H1 (cell line): ENCODE results near the gene EML4. TPM values are rescaled to one million over a fixed set of nuclear protein-coding genes. Genes with fewer than 3 reads are reported as not detected.

Experiments used
- CTCF ChIA-PET: fragments of 300-600 bp; sonication (Branson Sonifier 250); formaldehyde crosslinking; loops from one replicate; lab custom pipeline; 2021; ENCODE audit not compliant: partially characterized antibody; lab: Charles Lee
- POLR2A ChIA-PET: fragments of 300-600 bp; sonication (Branson Sonifier 250); formaldehyde crosslinking; loops from one replicate; lab custom pipeline; 2021; ENCODE audit warnings: inconsistent platforms; ENCODE audit not compliant: partially characterized antibody; lab: Charles Lee
- DNase-seq, 2 experiments: peaks; one replicate each; pipeline versions ENCODE4 v3.0.0 to v3.0.0-alpha.2; 2010 to 2022; ENCODE audit warnings: low spot score in 2 of 2, low read depth in 1 of 2, mixed read lengths in 1 of 2
- FAIRE-seq: peaks from 2 replicates; lab custom pipeline; 2011; peaks lifted over from hg19 to GRCh38; lab: Jason Lieb, UNC
- H2AFZ ChIP-seq: 2 replicates; pipeline ENCODE4 v1.8.1; 2012; ENCODE audit warnings: low read length, inconsistent platforms
- H2AK5ac ChIP-seq: 2 replicates; pipeline ENCODE4 v1.6.1; 2013; ENCODE audit warnings: low read depth, low read length
- H2BK120ac ChIP-seq: replicated peaks from 2 replicates; pipeline ENCODE3; 2013; ENCODE audit warnings: low read depth, low read length, inconsistent platforms
- H2BK12ac ChIP-seq: 2 replicates; pipeline ENCODE4 v1.6.1; 2013; ENCODE audit warnings: low read depth, low read length
- H2BK15ac ChIP-seq: 2 replicates; pipeline ENCODE4 v1.6.1; 2013; ENCODE audit warnings: low read length
- H2BK20ac ChIP-seq: 2 replicates; pipeline ENCODE4 v1.6.1; 2013; ENCODE audit warnings: low read length
- H2BK5ac ChIP-seq: 2 replicates; pipeline ENCODE4 v1.6.1; 2013; ENCODE audit warnings: low read depth, low read length
- H3K14ac ChIP-seq: 2 replicates; pipeline ENCODE4 v1.6.1; 2013; ENCODE audit warnings: inconsistent platforms; ENCODE audit not compliant: insufficient read length
- H3K18ac ChIP-seq: 2 replicates; pipeline ENCODE4 v1.6.1; 2013; ENCODE audit warnings: low read length; ENCODE audit errors: extremely low read depth
- H3K23ac ChIP-seq: 2 replicates; pipeline ENCODE4 v1.6.1; 2013; ENCODE audit warnings: inconsistent platforms; ENCODE audit not compliant: insufficient read length
- H3K23me2 ChIP-seq: 2 replicates; pipeline ENCODE4 v1.6.1; 2013; ENCODE audit warnings: low read depth, low read length
- H3K27ac ChIP-seq: 2 replicates; pipeline ENCODE4 v1.6.1; 2011; ENCODE audit warnings: low read depth, low read length, inconsistent platforms
- H3K27me3 ChIP-seq, 4 experiments: replicated peaks in 1 of 4; 1 replicate in 1 of 4; 2 replicates in 3 of 4; pipeline versions ENCODE4 v1.6.1 to v1.8.1; 2011 to 2013; ENCODE audit warnings: low read length in 3 of 4, mild to moderate bottlenecking in 3 of 4, inconsistent platforms in 2 of 4, mixed read lengths in 2 of 4, moderate library complexity in 1 of 4; ENCODE audit not compliant: control insufficient read depth in 3 of 4, insufficient read depth in 3 of 4; ENCODE audit errors: extremely low read depth in 1 of 4
- H3K36me3 ChIP-seq, 4 experiments: 2 replicates each; pipeline versions ENCODE4 v1.6.1 to v1.8.1; 2011 to 2013; ENCODE audit warnings: mild to moderate bottlenecking in 4 of 4, low read length in 3 of 4, moderate library complexity in 2 of 4, control low read depth in 1 of 4, inconsistent platforms in 1 of 4; ENCODE audit not compliant: insufficient read depth in 4 of 4, control insufficient read depth in 2 of 4
- H3K4ac ChIP-seq: replicated peaks from 2 replicates; pipeline ENCODE3; 2013; ENCODE audit warnings: low read length, low read depth, mixed read lengths, inconsistent platforms; ENCODE audit not compliant: insufficient read length
- H3K4me1 ChIP-seq, 4 experiments: replicated peaks in 1 of 4; 1 replicate in 1 of 4; 2 replicates in 3 of 4; pipeline versions ENCODE4 v1.6.1 to v1.8.1; 2011 to 2013; ENCODE audit warnings: low read length in 3 of 4, inconsistent platforms in 2 of 4, mixed read lengths in 1 of 4; ENCODE audit not compliant: insufficient read depth in 4 of 4, control insufficient read depth in 3 of 4
- H3K4me2 ChIP-seq, 2 experiments: 2 replicates each; pipeline versions ENCODE4 v1.6.1 to v1.8.1; 2011 to 2013; ENCODE audit warnings: low read depth in 2 of 2, low read length in 2 of 2, control low read depth in 1 of 2, inconsistent platforms in 1 of 2, mild to moderate bottlenecking in 1 of 2; ENCODE audit not compliant: insufficient read depth in 1 of 2
- H3K4me3 ChIP-seq, 4 experiments: fragments of 200-600, 300-600 bp in 1 of 4; sonication (generic), shearing (Covaris generic), sonication (Bioruptor Twin) in 1 of 4; 2 replicates each; pipeline versions ENCODE4 v1.5.1 to v1.8.1; 2011 to 2016; ENCODE audit warnings: low read length in 4 of 4, low read depth in 3 of 4, control low read depth in 2 of 4, inconsistent platforms in 2 of 4, mild to moderate bottlenecking in 2 of 4, mixed read lengths in 1 of 4, moderate library complexity in 1 of 4; ENCODE audit not compliant: insufficient read depth in 2 of 4; ENCODE audit errors: extremely low read depth in 1 of 4
- H3K56ac ChIP-seq: replicated peaks from 2 replicates; pipeline ENCODE3; 2013; ENCODE audit warnings: low read depth, mild to moderate bottlenecking, mixed read lengths, low read length, inconsistent platforms; ENCODE audit not compliant: insufficient read length
- H3K79me1 ChIP-seq: 2 replicates; pipeline ENCODE4 v1.6.1; 2013; ENCODE audit warnings: low read depth, low read length, control low read depth
- H3K79me2 ChIP-seq, 2 experiments: 2 replicates each; pipeline versions ENCODE4 v1.6.1 to v1.8.1; 2012 to 2013; ENCODE audit warnings: low read length in 2 of 2, mild to moderate bottlenecking in 2 of 2, inconsistent platforms in 1 of 2; ENCODE audit not compliant: insufficient read depth in 2 of 2, control insufficient read depth in 1 of 2
- H3K9ac ChIP-seq, 4 experiments: replicated peaks in 1 of 4; 1 replicate in 1 of 4; 2 replicates in 3 of 4; pipeline versions ENCODE4 v1.6.1 to v1.8.1; 2011 to 2013; ENCODE audit warnings: low read depth in 3 of 4, low read length in 3 of 4, control low read depth in 2 of 4, mild to moderate bottlenecking in 2 of 4, moderate library complexity in 2 of 4, inconsistent platforms in 1 of 4; ENCODE audit errors: extremely low read depth in 1 of 4
- H3K9me3 ChIP-seq, 2 experiments: 2 replicates each; pipeline versions ENCODE4 v1.6.1 to v1.8.1; 2012 to 2013; ENCODE audit warnings: mild to moderate bottlenecking in 2 of 2, moderate library complexity in 2 of 2, control low read depth in 1 of 2, inconsistent platforms in 1 of 2, low read depth in 1 of 2, low read length in 1 of 2, mixed read lengths in 1 of 2; ENCODE audit not compliant: insufficient read depth in 2 of 2
- H4K20me1 ChIP-seq, 2 experiments: replicated peaks in 1 of 2; 2 replicates each; pipeline versions ENCODE3 to v1.8.1; 2011 to 2013; ENCODE audit warnings: inconsistent platforms in 2 of 2, low read length in 2 of 2, mild to moderate bottlenecking in 1 of 2; ENCODE audit not compliant: insufficient read depth in 2 of 2, control insufficient read depth in 1 of 2
- H4K5ac ChIP-seq: 2 replicates; pipeline ENCODE4 v1.6.1; 2013; ENCODE audit warnings: low read length, low read depth, mixed read lengths, inconsistent platforms; ENCODE audit not compliant: insufficient read length
- H4K8ac ChIP-seq: 2 replicates; pipeline ENCODE4 v1.8.0; 2013; ENCODE audit warnings: mild to moderate bottlenecking, moderate library complexity, low read length, inconsistent platforms; ENCODE audit not compliant: insufficient read depth; ENCODE audit errors: extremely low read depth
- H4K91ac ChIP-seq: replicated peaks from 2 replicates; pipeline ENCODE3; 2013; ENCODE audit warnings: low read length, mixed read lengths, inconsistent platforms; ENCODE audit not compliant: insufficient read length
- ASH2L ChIP-seq: fragments of 200-600, 300-600 bp; sonication (generic); IDR thresholded peaks from one replicate; pipeline ENCODE4 v1.7.1; 2017; ENCODE audit warnings: low read length
- BCL11A ChIP-seq, 2 experiments: IDR thresholded peaks; one replicate each; pipeline ENCODE4 v1.6.1; 2011; ENCODE audit warnings: low read depth in 2 of 2, low read length in 2 of 2, mild to moderate bottlenecking in 2 of 2
- CEBPB ChIP-seq: IDR thresholded peaks from 2 replicates; pipeline ENCODE4 v1.6.1; 2012; ENCODE audit warnings: low read depth, low read length
- E2F6 ChIP-seq: IDR thresholded peaks from 2 replicates; pipeline ENCODE4 v1.6.1; 2012; ENCODE audit warnings: inconsistent platforms
- EP300 ChIP-seq, 2 experiments: IDR thresholded peaks; 1 replicate in 1 of 2; 2 replicates in 1 of 2; pipeline ENCODE4 v1.6.1; 2011 to 2012; ENCODE audit warnings: low read depth in 2 of 2, low read length in 2 of 2, mild to moderate bottlenecking in 2 of 2, borderline replicate concordance in 1 of 2, inconsistent platforms in 1 of 2, moderate library complexity in 1 of 2
- SIN3A ChIP-seq, 2 experiments: IDR thresholded peaks in 1 of 2; conservative IDR thresholded peaks in 1 of 2; 2 replicates each; pipeline ENCODE4 v1.6.1; 2011 to 2012; ENCODE audit warnings: low read length in 2 of 2, improper control_type of control experiment in 1 of 2, low read depth in 1 of 2, mild to moderate bottlenecking in 1 of 2
- USF2 ChIP-seq: IDR thresholded peaks from 2 replicates; pipeline ENCODE4 v1.6.1; 2011; ENCODE audit warnings: low read length, improper control_type of control experiment
- WGBS, 2 experiments: shearing (Covaris generic) in 1 of 2; methylation state at CpG; one replicate each; pipeline versions ENCODE4 v1.1.6 to v1.1.7; 2013 to 2015; ENCODE audit warnings: low lambda C conversion rate in 2 of 2, mixed read lengths in 2 of 2, inconsistent platforms in 1 of 2, low coverage in 1 of 2, missing lambda C conversion rate in 1 of 2; ENCODE audit not compliant: insufficient replicate concordance in 2 of 2, insufficient coverage in 1 of 2, insufficient read length in 1 of 2; ENCODE audit errors: extremely low coverage in 1 of 2, missing lambda C conversion rate in 1 of 2; 5-methylcytosine and 5-hydroxymethylcytosine counted together
- polyA plus RNA-seq, 7 experiments: library from polyadenylated mRNA; depleted of rRNA in 3 of 7; stranded (reverse) in 5 of 7; unstranded in 2 of 7; fragments of >200 nt in 5 of 7; fragments of 200-250 nt in 2 of 7; gene quantifications; 1 replicate in 5 of 7; 2 replicates in 1 of 7; 4 replicates in 1 of 7; pipeline versions ENCODE4 v1.2.1 to v1.2.3, GENCODE V29; 2011 to 2013; ENCODE audit warnings: missing spikeins in 2 of 7, mixed read lengths in 2 of 7
- total RNA-seq: library from RNA; stranded (reverse); fragmentation: NEBNext Ultra II Directional; extraction: Animal tissue kit (Norgen Biotek cat#: 25700); gene quantifications from 2 replicates; pipeline ENCODE4 v1.2.1, GENCODE V29; 2021

Gene EML4
- total and polyA plus RNA-seq, 2 of the 8 experiments (the other 6 are each of a cell fraction or from before 2014, with no cell fraction given), result 50.1 to 104 TPM

GRCh38 chr2:42124011-42124785, 45.0 kb upstream of the EML4 start:
- TF ChIP-seq E2F6 (no peak), ASH2L (no peak), SIN3A (conservative IDR thresholded peaks at IDR 0.05 in 1 of 2, IDR thresholded peaks at IDR 0.05 in 1 of 2; ENCODE audit: low read depth in 1 of 2, low read length in 2 of 2) (no peak), BCL11A (IDR thresholded peaks at IDR 0.05; ENCODE audit: low read depth in 2 of 2, low read length in 2 of 2) (no peak), CEBPB (no peak), EP300 (IDR thresholded peaks at IDR 0.05; ENCODE audit: borderline replicate concordance in 1 of 2, low read depth in 2 of 2, low read length in 2 of 2) (no peak), USF2 (no peak)
- H2AFZ ChIP-seq, result no peak overlapping the region

More at GRCh38 chr2:42124011-42124785, 45.0 kb upstream of the EML4 start:
- H3K36me3 ChIP-seq, result no peaks in the 10 kb centered on the region
- CTCF ChIA-PET, result interaction anchor here (0.7 to 1.8 kb wide), 6 partner anchors 9 to 143 kb away, joined by 3 to 5 read pairs (median 3); no protein-coding TSS in a partner anchor
- H3K4ac ChIP-seq, result no peak overlapping the region
- no peaks in the 10 kb centered on the region for H3K23me2 ChIP-seq
- no peaks in the 10 kb centered on the region for H3K27me3 ChIP-seq
- H4K91ac ChIP-seq, result no peak overlapping the region
- H3K4me1 ChIP-seq, result no peaks in the 10 kb centered on the region; a peak in 1 of 7 replicates
- H2BK120ac ChIP-seq, result no peak overlapping the region
- H3K23ac ChIP-seq, result no peak overlapping the region
- no peaks in the 10 kb centered on the region for H3K79me1 ChIP-seq
- 88% methylated on average over 5 of the region's 6 CpGs; no CpG with 5 or more reads in 1 of the 2 experiments for WGBS, 2 experiments
- no peak overlapping the region for H3K56ac ChIP-seq
- POLR2A ChIA-PET, result interaction anchor here (0.6 to 1.4 kb wide), 2 partner anchors 12 to 219 kb away, joined by 3 to 4 read pairs; no protein-coding TSS in a partner anchor
- no peak overlapping the region for H3K9ac ChIP-seq
- no peaks in the 10 kb centered on the region for H4K20me1 ChIP-seq
- H2BK12ac ChIP-seq, result no peak overlapping the region
- H3K4me3 ChIP-seq, result no peak overlapping the region
- no peak overlapping the region for H3K14ac ChIP-seq
- no peak overlapping the region for H4K5ac ChIP-seq
- H2BK20ac ChIP-seq, result no peak overlapping the region
- H2AK5ac ChIP-seq, result no peak overlapping the region
- no peak for DNase-seq
- no peak overlapping the region for H4K8ac ChIP-seq
- H3K79me2 ChIP-seq, result no peaks in the 10 kb centered on the region
- no peak overlapping the region for H3K4me2 ChIP-seq
- H2BK5ac ChIP-seq, result no peak overlapping the region
- H3K27ac ChIP-seq, result no peak overlapping the region
- H3K18ac ChIP-seq, result no peak overlapping the region
- H3K9me3 ChIP-seq, result no peaks in the 10 kb centered on the region
- no peak overlapping the region for H2BK15ac ChIP-seq
- no peak for FAIRE-seq
